GM08714 (cell line): Measurements from ENCODE around the gene RCOR2.

ENCODE experiments used
- H3K4me3 ChIP-seq: fragments of 200-500 bp; sonication (Bioruptor generic); 2 replicates; pipeline ENCODE4 v1.5.1; 2014; ENCODE audit warnings: mild to moderate bottlenecking, low read length, inconsistent platforms
- ZNF274 ChIP-seq: IDR thresholded peaks from 2 replicates; pipeline ENCODE4 v1.6.1; 2012; ENCODE audit warnings: mild to moderate bottlenecking, low read depth, low read length

Gene RCOR2

GRCh38 chr11:63917692-63918506 lies 935 bp upstream of the RCOR2 start:
- H3K4me3 ChIP-seq, result peak overlapping the region; percentile 8; the same call in 1 of the 2 replicates
- TF ChIP-seq ZNF274, result no peak

DNA sequence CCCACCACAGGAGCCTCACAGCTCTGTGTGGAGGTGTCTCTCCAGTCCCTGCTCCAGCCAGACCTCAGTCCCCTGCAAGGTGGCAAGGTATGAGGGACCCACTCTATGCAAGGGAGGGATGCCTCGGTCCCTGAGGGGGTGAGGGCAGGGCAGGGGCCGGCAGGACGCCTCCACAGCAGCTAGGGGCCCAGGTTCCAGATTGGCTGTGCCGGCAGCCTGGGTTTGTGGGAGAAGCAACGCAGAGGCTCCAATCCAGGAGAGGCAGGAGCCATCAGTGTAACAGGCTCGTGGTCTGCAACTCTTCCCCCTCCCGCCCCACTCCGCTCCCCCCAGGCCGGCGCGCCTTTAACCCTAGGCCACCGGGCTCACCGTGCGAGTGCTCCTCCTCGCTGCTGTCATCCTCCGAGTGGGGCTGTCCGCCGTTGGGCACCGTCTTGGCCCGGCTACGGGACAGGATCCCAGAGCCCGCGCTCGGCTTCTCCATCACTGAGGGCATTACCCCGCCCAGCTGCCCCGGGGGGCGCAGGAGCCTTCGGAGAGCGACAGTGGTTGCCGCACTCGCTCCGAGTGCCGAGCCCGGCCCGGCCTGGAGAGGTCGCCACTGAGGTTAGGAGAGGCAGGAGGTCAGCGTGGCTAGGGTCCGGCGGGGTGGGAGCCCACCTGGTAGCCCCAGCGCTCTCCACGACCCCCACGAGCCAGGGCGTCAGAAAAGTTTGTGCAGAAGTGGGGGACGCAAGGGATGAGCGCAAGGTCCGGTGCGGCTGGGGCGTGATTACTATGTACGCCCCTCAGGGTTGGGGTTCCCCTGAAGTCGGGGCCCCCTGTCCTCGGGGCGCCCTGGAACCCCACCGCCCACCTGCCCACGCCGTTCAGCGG lies 765 bp downstream of the RCOR2 start:
- no peak for TF ChIP-seq ZNF274
- peak overlapping the region; percentile 57; the same call in 1 of the 2 replicates for H3K4me3 ChIP-seq

DNA sequence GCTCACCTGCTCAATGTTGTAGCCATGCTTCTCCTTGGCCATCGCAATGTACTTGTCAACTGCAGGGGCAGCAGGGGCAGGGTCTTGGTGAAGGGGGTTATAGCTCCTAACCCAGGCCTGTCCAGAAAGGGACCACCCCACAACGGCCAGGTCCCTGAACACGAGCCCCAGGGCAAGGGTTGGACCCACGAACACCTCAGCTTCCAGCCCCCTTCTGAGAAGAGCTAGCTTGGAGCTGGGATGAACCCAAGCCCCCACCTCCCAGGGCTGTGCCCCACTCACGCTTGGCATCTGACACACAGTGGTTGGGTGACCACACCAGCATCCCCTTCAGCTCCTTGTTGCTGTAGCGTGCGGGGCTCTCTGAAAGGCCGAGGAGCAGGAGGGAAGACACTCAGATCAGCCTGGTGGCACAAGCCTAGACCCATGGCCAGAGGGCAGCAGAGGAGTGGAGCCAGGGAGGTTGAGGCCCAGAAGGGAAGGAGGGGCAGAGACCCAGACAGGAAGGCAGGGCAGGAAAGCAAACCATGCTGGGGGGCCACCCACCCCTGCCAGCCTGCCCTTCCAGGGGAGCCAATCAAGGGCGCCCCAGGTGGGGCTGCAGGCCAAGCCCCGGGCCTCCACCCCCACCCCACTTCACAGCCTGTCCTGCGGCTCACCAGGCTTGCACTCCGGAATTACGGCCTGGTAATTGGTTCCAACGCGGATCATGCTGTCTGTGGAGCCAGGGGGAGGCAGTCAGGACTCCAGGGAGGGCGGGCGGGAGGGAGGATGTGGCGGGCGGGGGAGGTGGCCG lies 1.9 kb downstream of the RCOR2 start:
- no peak overlapping the region for H3K4me3 ChIP-seq
- TF ChIP-seq ZNF274, result no peak

DNA sequence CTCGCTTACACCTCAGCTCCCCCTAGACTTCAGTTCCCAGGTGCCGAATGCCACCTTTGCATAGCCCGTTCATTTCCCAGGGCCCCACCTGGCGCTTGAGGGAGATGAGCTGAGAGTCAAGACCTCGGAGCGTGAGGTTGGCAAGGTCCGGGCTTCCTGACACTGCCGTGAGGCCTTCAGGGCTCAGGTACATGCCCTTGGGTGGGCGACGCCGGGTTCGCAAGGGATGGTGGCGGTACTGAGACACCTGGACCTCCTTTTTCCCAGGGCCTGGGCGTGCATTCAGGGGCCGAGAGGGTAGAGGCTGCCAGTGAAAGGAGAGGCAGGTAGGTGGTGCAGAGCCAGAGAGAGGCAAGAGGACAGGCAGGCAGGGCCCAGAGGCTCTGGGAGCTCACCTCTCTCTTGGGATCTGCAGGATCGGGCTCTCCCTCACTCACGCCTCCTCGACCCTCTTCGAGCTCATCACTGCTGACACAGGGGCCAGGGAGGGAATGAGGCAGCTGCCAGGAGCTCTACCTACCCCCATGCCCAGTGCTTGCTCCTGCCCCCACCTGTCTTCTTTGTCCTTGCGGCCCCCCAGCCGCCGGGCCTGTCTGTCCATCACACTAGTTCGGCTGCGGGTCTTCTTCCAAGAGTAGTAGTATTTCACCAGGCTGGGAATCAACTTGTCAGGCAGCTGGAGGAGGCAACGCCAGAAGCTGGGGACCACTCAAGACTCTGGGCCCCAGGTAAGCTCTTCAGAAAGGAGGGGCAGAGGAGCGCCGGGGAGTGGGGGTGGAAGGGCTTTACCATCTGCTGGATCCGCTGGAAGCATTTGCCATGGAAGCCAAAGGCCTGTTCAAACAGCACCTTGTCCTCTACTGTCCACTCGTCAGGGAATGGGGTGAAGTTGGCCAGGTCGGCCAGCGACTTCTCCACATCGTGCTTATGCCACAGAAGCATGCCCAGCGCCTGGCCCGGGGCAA lies 2.8 kb downstream of the RCOR2 start:
- TF ChIP-seq ZNF274, result no peak
- no peak overlapping the region for H3K4me3 ChIP-seq

GRCh38 chr11:63912678-63913077 lies 4.3 kb downstream of the RCOR2 start:
- TF ChIP-seq ZNF274, result no peak
- H3K4me3 ChIP-seq, result no peak overlapping the region

GRCh38 chr11:63911876-63912275 lies 5.1 kb downstream of the RCOR2 start:
- no peak overlapping the region for H3K4me3 ChIP-seq
- no peak for TF ChIP-seq ZNF274

- TF ChIP-seq ZNF274, result no peak
- H3K4me3 ChIP-seq, result no peak overlapping the region
Observed at GRCh38 chr11:63911440-63911839, 5.5 kb downstream of the RCOR2 start.

DNA sequence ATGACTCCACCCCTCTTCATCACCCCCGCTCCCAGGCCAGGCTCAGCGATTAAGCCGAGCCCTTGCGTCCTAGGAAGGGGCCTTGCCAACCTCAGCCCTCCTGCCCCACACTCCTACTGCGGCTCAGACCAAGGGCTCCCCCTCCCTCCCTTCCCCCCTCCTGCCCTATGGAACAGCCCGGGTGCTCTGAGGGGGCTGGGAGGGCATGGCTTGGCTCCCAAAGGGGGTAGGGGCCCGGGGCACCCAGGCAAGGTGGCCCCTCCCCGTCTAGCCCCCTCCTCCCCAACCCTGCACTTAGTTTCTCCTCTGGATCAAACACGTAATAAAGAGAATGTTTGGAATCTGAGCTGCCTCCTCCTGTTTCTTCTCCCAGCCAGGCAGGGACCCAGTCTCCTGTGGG lies 6.3 kb downstream of the RCOR2 start:
- TF ChIP-seq ZNF274, result no peak
- no peak overlapping the region for H3K4me3 ChIP-seq

DNA sequence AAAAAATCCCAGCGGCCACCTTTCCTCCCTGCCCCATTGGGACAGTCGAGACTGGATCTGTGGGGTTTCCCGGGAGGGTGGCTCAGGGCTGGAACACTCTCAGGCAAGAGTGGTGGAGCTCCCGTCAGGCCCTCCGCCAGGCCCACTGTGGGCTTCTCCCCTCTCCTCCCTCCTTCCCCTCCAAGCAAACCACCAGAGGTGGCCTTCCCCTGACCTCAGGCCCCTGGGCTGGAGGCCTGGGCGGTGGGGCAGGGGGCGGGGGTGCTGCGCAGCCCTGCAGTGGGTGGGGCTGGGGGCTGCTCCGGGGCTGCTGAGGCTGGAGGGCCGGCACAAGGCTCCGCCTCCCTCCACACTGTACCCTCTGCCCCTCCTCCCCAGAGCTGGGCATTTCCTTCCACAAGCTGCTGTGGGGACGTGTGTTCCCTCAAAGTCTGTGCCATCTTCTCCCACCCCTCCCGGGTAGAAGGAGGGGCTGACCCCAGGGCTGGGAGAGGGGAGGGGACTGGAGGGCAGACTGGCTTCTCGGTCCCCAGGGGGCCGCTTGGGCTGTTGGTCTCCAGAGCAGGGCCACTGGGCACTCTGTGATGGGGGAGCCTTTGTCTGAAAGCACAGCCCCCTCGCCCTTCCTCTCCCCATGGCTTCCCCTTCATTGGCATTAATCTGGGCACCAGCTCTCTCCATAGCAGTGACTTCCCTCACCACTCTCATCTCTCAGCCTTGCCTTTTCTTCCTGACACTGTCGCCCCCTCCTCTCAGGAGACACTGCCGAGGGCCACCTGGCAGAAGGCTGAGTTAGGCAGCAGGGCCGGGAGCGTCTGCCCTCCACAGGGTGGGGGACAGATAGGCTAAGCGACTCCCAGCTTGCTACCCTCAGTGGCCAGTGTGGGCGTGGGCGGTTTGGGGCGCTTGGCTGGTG lies 7.1 kb downstream of the RCOR2 start:
- H3K4me3 ChIP-seq, result no peak overlapping the region
- TF ChIP-seq ZNF274, result no peak

DNA sequence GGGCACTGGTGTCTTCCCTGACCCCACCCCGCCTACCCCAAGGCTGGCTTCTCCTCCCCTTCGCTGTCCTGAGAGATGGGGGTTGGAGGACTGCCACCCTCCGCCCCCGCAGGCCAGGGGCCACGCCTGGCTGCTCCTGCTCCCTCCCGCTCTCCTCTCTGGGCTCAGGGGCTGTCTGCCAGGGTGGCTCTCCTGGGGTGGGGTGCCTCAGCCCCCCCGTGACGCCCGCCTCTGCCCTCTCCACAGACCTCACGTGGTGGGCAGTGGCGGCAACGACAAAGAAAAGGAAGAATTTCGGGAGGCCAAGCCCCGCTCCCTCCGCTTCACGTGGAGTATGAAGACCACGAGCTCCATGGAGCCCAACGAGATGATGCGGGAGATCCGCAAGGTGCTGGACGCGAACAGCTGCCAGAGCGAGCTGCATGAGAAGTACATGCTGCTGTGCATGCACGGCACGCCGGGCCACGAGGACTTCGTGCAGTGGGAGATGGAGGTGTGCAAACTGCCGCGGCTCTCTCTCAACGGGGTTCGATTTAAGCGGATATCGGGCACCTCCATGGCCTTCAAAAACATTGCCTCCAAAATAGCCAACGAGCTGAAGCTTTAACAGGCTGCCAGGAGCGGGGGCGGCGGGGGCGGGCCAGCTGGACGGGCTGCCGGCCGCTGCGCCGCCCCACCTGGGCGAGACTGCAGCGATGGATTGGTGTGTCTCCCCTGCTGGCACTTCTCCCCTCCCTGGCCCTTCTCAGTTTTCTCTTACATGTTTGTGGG lies 8.1 kb downstream of the RCOR2 start:
- no peak for TF ChIP-seq ZNF274
- no peak overlapping the region for H3K4me3 ChIP-seq

GRCh38 chr11:63907808-63908530 lies 9.0 kb downstream of the RCOR2 start:
- H3K4me3 ChIP-seq, result no peak overlapping the region

More at GRCh38 chr11:63907808-63908530, 9.0 kb downstream of the RCOR2 start:
- TF ChIP-seq ZNF274, result no peak
